HG02642 (cell line): ENCODE results near the gene LAPTM4A.
"Not testable (repeated sequence)": the region's sequence is repeated elsewhere in the genome, so short reads cannot be mapped to it uniquely, and the experiment has no call there.

ENCODE experiments used
- ATAC-seq: cut with Tn5 transposase; IDR thresholded peaks from one replicate; pipeline ENCODE4 v1.9.1; 2021; ENCODE audit warnings: mild to moderate bottlenecking; ENCODE audit not compliant: unreplicated experiment, poor library complexity

LAPTM4A gene

GRCh38 chr2:20051532-20052228, at the start of gene LAPTM4A:
LAPTM4A (minus strand) TSS chr2:20051628; CDS start chr2:20051520, 108 bp downstream.
- ATAC-seq = peak; percentile 98

GRCh38 chr2:20100711-20101110, 49.3 kb upstream of the LAPTM4A start:
- ATAC-seq = no peak

DNA sequence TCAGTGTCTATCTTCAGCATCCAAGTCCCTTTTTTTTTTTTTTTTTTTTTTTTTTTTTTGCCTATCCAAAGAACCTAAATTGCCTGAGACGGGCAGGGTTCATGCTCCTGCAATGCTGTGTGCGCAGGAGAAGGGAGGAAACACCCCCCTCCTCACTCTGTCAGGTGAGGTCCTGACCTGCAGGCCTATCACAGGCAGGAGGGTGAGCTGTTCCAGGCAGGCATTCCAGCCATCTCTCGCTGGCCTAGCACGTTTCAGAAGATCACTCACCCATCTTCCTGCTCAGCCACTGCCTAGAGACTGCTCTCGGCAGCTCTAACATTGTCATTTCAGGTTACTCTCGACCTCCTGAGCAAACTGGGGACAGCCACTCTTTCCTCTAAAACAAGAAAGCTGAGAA, 48.4 kb upstream of the LAPTM4A start:
- ATAC-seq = no peak

DNA sequence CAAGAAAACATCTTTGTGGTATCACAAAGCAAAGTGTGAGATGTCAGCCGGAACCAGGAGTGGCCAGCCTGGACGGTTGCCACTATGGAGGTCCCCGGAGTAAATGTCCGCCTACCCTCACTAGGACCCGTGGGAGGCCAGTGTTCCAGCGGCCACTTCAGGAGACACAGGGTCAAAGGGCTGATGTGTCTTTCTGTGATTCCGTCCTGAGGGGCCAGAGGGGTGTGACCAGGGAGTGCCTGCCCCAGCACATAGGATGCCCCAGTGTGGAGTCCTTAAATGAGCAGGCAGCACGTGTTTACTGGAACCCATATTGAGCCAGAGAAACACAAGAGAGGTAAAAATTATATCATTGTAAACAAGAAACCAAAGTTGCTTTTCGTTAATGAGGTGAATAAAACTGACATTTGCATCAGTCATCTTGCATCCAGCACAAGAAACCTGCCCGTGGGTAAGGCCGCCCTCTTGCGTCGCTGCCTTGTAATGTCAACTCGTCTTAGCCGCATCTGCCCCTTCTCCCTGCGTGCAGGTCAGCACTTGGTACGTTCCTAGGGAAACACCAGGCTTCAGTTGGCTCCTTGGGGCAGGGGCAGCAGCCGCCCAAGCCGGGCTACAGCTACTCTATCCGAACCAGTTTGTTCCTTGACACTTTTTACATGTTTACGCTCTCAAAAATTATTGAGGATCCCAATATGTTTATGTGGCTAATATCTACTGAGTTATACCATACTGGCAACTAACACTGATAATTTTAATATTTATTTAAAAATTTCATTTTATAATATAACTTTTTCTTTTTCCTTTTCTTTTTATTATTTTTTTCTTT, 46.7 kb upstream of the LAPTM4A start:
- peak; percentile 94 for ATAC-seq

GRCh38 chr2:20095469-20095868, 44.0 kb upstream of the LAPTM4A start:
- no peak for ATAC-seq

DNA sequence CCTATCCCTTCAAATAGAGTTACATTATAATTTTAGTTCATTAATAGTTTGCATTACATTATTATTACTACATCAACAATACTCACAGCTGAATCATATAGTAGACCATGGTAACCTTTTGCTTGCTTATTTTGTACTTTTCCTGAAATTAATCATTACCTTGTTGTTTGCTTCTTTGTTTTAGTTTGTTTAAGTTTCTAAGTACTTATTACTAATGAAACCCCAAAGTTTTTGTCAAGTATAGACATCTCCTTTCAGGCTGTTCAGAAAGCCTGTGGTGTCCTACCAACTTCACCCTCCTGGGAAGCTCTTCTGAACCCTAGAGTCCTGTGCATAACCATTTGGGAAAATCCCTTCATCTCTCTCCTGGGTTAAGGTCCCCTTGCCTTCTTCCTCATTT, 43.5 kb upstream of the LAPTM4A start:
- no peak for ATAC-seq

DNA sequence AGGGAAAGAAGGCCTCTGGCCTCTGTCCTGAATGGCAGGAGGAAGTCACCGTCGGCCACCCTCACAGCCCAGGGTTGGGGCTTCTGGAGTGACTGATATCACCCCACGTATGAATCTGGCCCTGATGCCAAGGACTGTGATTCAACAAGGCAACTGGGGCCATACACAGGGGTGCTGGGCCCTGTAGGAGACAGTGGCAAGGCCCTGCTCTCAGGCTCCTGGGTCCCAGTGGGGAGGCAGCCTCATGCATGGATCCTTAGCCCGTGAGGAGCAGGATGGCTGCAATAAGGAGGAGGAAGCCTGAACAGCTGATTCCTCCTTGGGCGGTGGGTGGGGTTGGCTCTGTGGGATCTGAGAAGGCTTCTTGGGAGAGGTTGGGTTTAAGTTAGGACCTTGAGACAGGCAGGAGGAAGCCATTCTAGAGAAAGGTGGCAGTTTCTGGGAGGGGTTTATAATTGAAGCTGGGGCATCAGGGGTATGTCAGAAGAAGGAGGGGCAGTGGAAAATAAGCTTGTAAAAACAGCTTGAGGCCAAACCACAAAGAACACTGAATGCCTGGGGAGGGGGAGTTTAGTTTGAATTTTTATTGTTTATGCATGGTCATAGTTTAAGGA, 42.8 kb upstream of the LAPTM4A start:
- no peak for ATAC-seq

DNA sequence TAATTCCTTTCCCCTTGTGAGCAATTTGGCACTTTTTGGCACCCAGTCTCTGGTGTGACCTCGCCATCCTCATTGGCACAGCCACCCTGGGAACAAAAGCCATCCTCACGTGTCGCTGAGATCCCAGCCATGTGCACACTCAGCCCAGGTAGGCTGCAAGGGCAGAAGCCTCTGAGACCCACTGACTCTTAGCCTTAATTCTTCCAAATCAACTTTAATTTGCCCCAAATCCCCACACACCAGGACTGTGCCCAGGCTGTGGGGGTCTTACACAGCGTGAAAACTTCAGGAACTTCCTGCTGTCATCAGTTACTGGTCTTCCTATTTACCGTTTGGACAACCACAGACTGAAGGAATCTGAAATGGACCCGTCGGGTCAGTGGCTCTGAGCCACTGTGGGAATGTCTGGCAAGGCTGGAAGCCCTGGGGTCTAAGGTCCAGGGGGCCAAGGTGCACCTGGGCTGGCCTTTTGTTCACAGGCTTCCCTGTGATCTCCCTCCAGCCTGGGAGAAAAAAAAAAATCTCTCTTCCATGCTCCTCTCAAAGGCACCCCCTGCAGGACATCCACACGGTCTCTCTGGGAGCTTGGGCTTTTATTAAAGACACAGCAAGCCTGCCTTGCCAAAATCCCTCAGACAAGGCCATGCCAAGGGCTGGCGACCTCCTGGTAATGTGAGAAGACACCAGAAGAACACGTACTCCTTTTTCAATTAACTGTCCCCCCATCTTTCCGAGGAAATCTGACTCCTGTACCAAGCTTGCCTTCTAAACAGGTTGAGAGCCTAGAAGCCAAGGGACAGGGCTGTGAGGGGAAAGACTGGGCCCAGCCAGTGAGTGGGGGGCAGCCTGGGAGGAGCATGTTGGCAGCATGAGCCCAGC, 42.1 kb upstream of the LAPTM4A start:
- no peak for ATAC-seq

DNA sequence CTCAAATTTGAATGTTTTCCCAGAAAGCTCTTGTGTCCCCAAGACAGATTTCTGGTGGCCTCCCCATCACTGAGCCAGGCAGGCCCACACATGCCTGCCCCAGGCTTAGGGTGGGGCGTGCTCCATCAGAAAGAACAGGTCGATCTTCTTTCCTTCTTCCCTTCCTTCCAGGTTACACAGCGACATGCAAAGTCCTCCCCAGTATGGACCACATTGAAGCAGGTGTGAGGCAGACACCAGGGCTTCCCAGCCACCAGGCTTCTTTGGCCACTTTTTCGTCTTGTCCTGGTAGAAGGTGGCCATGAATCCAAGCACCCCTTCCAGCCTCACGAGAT, 41.4 kb upstream of the LAPTM4A start:
- ATAC-seq = no peak

- no peak for ATAC-seq
These were observed 40.9 kb upstream of the LAPTM4A start for GRCh38 chr2:20092226-20092900.

DNA sequence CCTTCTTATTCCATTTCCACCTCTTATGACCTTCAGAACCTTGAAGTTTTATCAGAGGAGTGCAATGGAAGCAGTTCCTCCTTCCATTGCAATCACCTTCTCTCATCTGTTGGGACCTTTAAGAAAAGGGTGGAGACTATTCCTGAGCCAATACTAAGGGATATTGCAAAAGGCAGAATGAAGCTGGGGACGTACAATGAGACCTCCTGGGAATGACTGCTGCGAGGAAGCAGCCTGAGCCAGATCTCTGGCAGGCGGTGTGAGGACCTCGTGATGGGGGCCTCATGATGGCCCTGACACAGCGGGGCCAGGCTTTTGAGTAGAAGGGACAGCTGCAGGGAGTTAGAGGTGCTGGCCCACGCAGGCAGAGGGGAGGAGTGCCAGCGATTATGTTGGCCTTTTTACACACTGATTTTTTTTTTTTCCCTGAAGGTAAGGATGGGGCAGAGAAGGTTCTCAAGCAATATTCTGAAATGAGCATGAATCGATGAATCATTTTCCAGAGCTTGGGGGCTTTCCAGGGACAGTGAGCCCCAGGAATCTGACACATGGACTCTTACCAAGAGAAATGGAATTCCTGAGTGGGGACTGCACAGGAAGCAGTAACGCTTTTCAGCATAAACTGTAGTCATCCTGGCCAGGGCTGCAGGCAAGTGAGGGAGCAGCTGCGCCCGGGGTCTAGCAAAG, 40.0 kb upstream of the LAPTM4A start:
- ATAC-seq = no peak

GRCh38 chr2:20089715-20090464, 38.5 kb upstream of the LAPTM4A start:
- ATAC-seq = no peak

GRCh38 chr2:20085909-20086308, 34.5 kb upstream of the LAPTM4A start:
- not testable (repeated sequence) for ATAC-seq

DNA sequence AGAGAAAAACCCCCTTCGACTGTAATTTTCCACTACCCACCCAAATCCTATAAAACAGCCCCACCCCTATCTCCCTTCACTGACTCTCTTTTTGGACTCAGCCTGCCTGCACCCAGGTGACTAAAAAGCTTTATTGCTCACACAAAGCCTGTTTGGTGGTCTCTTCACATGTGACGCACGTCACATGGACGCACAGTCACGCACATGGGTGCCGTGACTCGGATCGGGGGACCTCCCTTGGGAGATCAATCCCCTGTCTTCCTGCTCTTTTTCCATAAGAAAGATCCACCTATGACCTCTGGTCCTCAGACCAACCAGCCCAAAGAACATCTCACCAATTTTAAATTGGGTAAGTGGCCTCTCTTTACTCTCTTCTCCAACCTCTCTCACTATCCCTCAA, 31.4 kb upstream of the LAPTM4A start:
- ATAC-seq = not testable (repeated sequence)

DNA sequence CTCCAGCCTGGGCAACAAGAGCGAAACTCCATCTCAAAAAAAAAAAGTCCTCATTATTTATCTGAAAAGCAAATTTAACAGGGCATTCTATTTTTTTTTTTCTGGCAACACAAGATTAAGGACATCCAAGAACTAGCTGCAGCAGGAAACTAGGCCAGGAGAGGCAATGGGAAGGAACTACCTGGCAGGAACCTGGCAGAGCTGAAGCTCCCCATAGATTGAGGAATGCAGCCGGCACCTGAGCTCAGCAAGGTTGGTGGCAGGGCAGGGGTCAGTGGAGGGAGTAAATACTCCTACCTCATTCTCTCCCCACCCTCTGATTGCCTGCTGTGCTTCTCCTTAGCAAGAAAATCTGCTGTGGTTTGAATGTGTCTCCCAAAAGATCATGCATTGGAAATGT, 30.4 kb upstream of the LAPTM4A start:
- ATAC-seq = no peak

GRCh38 chr2:20080839-20081415, 29.5 kb upstream of the LAPTM4A start:
- no peak for ATAC-seq

DNA sequence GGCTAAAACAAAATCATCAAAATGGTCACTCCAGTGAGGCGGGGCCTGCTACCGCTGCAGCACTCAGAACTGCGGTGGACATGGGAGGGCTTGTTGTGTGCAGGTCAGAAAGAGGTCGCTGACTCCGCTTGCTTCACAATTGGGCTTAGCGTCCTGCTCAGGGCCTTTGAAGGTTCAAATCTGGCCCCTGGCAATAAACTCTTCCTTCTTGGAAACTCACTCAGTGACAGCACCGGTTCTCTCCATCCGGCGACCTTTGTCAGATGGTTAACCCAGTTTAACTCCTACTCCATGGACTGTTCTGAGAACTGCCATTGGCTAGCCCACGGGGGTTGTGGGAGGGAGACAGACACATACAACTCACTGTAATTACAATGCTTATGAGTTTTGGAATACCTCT, 29.0 kb upstream of the LAPTM4A start:
- ATAC-seq = no peak

DNA sequence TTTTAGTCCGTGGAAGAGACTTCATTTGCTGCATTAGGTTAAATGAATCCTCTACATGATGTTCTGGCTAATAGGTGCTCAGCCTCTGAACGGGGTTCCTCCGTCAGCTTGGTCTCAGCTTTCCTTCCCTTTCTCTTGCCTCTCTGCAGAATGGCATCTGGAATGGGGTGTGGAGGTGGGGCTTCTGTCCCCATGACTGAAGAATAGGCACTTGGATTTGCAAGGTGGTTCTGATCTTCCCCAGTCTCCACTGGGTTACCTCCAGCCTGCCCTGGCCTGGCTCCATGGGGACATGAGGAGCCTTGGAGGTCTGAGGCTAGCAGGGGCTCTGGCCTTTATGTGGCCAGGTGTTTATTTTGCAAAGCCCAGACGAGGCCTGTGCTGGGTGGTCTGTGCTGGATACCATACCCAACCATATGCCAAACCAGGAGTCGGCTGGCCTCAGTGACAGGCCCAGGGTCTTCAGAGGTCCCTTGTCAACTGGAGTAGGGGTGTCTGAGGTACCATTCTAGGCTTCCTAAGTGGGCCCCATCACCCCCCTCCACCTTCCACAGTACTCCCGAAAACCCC, 28.2 kb upstream of the LAPTM4A start:
- no peak for ATAC-seq
